ENCODE data around the gene CYP26B1.

Gene CYP26B1

GRCh38 chr2:72083751-72084583, 63.7 kb downstream of the CYP26B1 start:
- H3K4me3 ChIP-seq (ENCODE audit: low read depth, low read length) = no peak overlapping the region
- no peak for TF ChIP-seq CTCF (conservative IDR thresholded peaks at IDR 0.05; ENCODE audit: low read depth, low read length)
- no peak for DNase-seq (ENCODE audit: low read depth)

GRCh38 chr2:72082887-72083286, 64.8 kb downstream of the CYP26B1 start:
- TF ChIP-seq CTCF (conservative IDR thresholded peaks at IDR 0.05; ENCODE audit: low read depth, low read length) = no peak
- no peak for DNase-seq (ENCODE audit: low read depth)
- no peak overlapping the region for H3K4me3 ChIP-seq (ENCODE audit: low read depth, low read length)

- no peak overlapping the region for H3K4me3 ChIP-seq (ENCODE audit: low read depth, low read length)
- DNase-seq (ENCODE audit: low read depth) = no peak
- TF ChIP-seq CTCF (conservative IDR thresholded peaks at IDR 0.05; ENCODE audit: low read depth, low read length) = no peak
These were observed 65.6 kb downstream of the CYP26B1 start for GRCh38 chr2:72082021-72082601.

GRCh38 chr2:72081451-72081850, 66.2 kb downstream of the CYP26B1 start:
- no peak overlapping the region for H3K4me3 ChIP-seq (ENCODE audit: low read depth, low read length)
- TF ChIP-seq CTCF (conservative IDR thresholded peaks at IDR 0.05; ENCODE audit: low read depth, low read length) = no peak
- peak; percentile 48 for DNase-seq (ENCODE audit: low read depth)

GRCh38 chr2:72080286-72081145, 67.1 kb downstream of the CYP26B1 start:
- TF ChIP-seq CTCF (conservative IDR thresholded peaks at IDR 0.05; ENCODE audit: low read depth, low read length) = no peak
- no peak for DNase-seq (ENCODE audit: low read depth)

More at GRCh38 chr2:72080286-72081145, 67.1 kb downstream of the CYP26B1 start:
- no peak overlapping the region for H3K4me3 ChIP-seq (ENCODE audit: low read depth, low read length)

Data from choroid plexus epithelial cell (primary cell).